HepG2 (cell line): Measurements from ENCODE around the gene HIGD1A. TPM values are rescaled to one million over a fixed set of nuclear protein-coding genes. Genes with fewer than 3 reads are reported as not detected.

Experiments
- LCORL ChIP-seq, 2 experiments: fragments of 450-650 bp in 1 of 2; sonication (generic) in 1 of 2; formaldehyde crosslinking in 1 of 2; IDR thresholded peaks; 2 replicates each; pipeline versions ENCODE4 v1.5.0 to v1.6.1; 2017 to 2020; ENCODE audit warnings: antibody characterized with exemption in 1 of 2, missing genetic modification reagents in 1 of 2
- MIER3 ChIP-seq: IDR thresholded peaks from 2 replicates; pipeline ENCODE4 v1.6.1; 2016; ENCODE audit warnings: missing compliant biosample characterization, borderline replicate concordance
- MXD4 ChIP-seq: IDR thresholded peaks from 2 replicates; pipeline ENCODE4 v1.6.1; 2016; ENCODE audit warnings: mild to moderate bottlenecking, missing biosample characterization, missing genetic modification reagents
- PHF5A ChIP-seq: IDR thresholded peaks from one replicate; pipeline ENCODE4 v1.6.1; 2018; ENCODE audit warnings: low read depth, missing genetic modification reagents; ENCODE audit not compliant: unreplicated experiment
- SALL1 ChIP-seq: sonication (generic); formaldehyde crosslinking; IDR thresholded peaks from 2 replicates; pipeline ENCODE4 v1.8.0; 2022; ENCODE audit warnings: mild to moderate bottlenecking, missing genetic modification reagents
- SIN3B ChIP-seq: fragments of 150-350 bp; IDR thresholded peaks from 2 replicates; pipeline ENCODE4 v1.6.1; 2014; ENCODE audit warnings: low read length
- SOX5 ChIP-seq: IDR thresholded peaks from 2 replicates; pipeline ENCODE4 v1.6.1; 2016; ENCODE audit warnings: borderline replicate concordance
- ZFP36 ChIP-seq: fragments of 150-350 bp; IDR thresholded peaks from 2 replicates; pipeline ENCODE4 v1.6.1; 2018; ENCODE audit warnings: borderline replicate concordance, low read length, low read depth; ENCODE audit not compliant: partially characterized antibody
- ZNF329 ChIP-seq: sonication (generic); formaldehyde crosslinking; IDR thresholded peaks from 2 replicates; pipeline ENCODE4 v1.9.0; 2021; ENCODE audit warnings: low read depth, mild to moderate bottlenecking, missing genetic modification reagents
- ZNF646 ChIP-seq: sonication (generic); formaldehyde crosslinking; IDR thresholded peaks from 2 replicates; pipeline ENCODE4 v1.9.0; 2021; ENCODE audit warnings: mild to moderate bottlenecking, missing genetic modification reagents
- polyA plus RNA-seq, 8 experiments: library from polyadenylated mRNA; depleted of rRNA in 3 of 8; stranded (reverse) in 7 of 8; unstranded in 1 of 8; fragments of >200 nt; fragmentation: Illumina TruSeq in 4 of 8; extraction: Trizol in 4 of 8; gene quantifications; 2 replicates each; pipeline versions ENCODE4 v1.2.1 to v1.2.3, GENCODE V29; 2011 to 2016; ENCODE audit warnings: low read depth in 4 of 8, missing spikeins in 1 of 8, mixed read lengths in 1 of 8; ENCODE audit not compliant: insufficient read depth in 1 of 8
- total RNA-seq, 5 experiments: library from RNA; depleted of rRNA; stranded (reverse); fragments of >200 nt; fragmentation: Illumina TruSeq; extraction: Trizol; gene quantifications; 2 replicates each; pipeline ENCODE4 v1.2.3, GENCODE V29; 2016; ENCODE audit warnings: low read depth in 1 of 5
- TF ChIP-seq, protein P1 (sequence below): sonication (generic); IDR thresholded peaks from 2 replicates; pipeline ENCODE4 v1.6.1; 2016; ENCODE audit warnings: low read depth, borderline replicate concordance
- TF ChIP-seq, protein P2 (sequence below): IDR thresholded peaks from 2 replicates; pipeline ENCODE4 v1.6.1; 2012; ENCODE audit warnings: low read depth, low read length, improper control_type of control experiment
- TF ChIP-seq, protein P3 (sequence below): IDR thresholded peaks from 2 replicates; pipeline ENCODE4 v1.6.1; 2018; ENCODE audit warnings: missing genetic modification reagents

Gene HIGD1A
- total and polyA plus RNA-seq, 2 of the 13 experiments (the other 11 are each of a cell fraction or from before 2014, with no cell fraction given) = 222 to 253 TPM

- peak; percentile 90 for TF ChIP-seq ZNF646 (CRISPR knock-in tag)
- peak; percentile 56; the same call in 1 of the 2 replicates for TF ChIP-seq MIER3 (CRISPR knock-in tag)
- no peak for TF ChIP-seq LCORL (IDR thresholded peaks at IDR 0.05)
- TF ChIP-seq LCORL (CRISPR knock-in tag; IDR thresholded peaks at IDR 0.05) = peak; percentile 43; the same call in 1 of the 2 replicates
- 0 out of 2 replicates have a peak, but pooled peaks have one; percentile 32 for TF ChIP-seq MXD4 (CRISPR knock-in tag)
- TF ChIP-seq SALL1 = peak; percentile 49
- TF ChIP-seq, protein P1, sequence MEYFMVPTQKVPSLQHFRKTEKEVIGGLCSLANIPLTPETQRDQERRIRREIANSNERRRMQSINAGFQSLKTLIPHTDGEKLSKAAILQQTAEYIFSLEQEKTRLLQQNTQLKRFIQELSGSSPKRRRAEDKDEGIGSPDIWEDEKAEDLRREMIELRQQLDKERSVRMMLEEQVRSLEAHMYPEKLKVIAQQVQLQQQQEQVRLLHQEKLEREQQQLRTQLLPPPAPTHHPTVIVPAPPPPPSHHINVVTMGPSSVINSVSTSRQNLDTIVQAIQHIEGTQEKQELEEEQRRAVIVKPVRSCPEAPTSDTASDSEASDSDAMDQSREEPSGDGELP = no peak
- TF ChIP-seq SOX5 (CRISPR knock-in tag) = peak; percentile 52; the same call in 1 of the 2 replicates
- TF ChIP-seq, protein P2, sequence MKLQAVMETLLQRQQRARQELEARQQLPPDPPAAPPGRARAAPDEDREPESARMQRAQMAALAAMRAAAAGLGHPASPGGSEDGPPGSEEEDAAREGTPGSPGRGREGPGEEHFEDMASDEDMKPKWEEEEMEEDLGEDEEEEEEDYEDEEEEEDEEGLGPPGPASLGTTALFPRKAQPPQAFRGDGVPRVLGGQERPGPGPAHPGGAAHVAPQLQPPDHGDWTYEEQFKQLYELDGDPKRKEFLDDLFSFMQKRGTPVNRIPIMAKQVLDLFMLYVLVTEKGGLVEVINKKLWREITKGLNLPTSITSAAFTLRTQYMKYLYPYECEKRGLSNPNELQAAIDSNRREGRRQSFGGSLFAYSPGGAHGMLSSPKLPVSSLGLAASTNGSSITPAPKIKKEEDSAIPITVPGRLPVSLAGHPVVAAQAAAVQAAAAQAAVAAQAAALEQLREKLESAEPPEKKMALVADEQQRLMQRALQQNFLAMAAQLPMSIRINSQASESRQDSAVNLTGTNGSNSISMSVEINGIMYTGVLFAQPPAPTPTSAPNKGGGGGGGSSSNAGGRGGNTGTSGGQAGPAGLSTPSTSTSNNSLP = peak; percentile 57; the same call in 1 of the 2 replicates
- TF ChIP-seq SIN3B = no peak
- TF ChIP-seq, protein P3, sequence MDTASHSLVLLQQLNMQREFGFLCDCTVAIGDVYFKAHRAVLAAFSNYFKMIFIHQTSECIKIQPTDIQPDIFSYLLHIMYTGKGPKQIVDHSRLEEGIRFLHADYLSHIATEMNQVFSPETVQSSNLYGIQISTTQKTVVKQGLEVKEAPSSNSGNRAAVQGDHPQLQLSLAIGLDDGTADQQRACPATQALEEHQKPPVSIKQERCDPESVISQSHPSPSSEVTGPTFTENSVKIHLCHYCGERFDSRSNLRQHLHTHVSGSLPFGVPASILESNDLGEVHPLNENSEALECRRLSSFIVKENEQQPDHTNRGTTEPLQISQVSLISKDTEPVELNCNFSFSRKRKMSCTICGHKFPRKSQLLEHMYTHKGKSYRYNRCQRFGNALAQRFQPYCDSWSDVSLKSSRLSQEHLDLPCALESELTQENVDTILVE = 0 out of 2 replicates have a peak, but pooled peaks have one; percentile 21
- no peak for TF ChIP-seq PHF5A (CRISPR knock-in tag)
- TF ChIP-seq ZNF329 = no peak
- TF ChIP-seq ZFP36 = no peak
These were observed 18.5 kb upstream of the HIGD1A start (continued) for GRCh38 chr3:42822828-42823227.
